Neural cell (in vitro differentiated cells): ENCODE data around the gene PLAU. TPM values are rescaled to one million over a fixed set of nuclear protein-coding genes. Genes with fewer than 3 reads are reported as not detected.
A peak's percentile ranks its signal among the peaks of the same experiment; 100 is the strongest.

Experiments used
- H2AFZ ChIP-seq: fragments of 200-600, 300-800 bp; sonication (generic), shearing (Covaris generic); 2 replicates; pipeline ENCODE4 v1.6.0; 2014; ENCODE audit warnings: low read depth, mild to moderate bottlenecking, antibody characterized with exemption, low read length, moderate library complexity
- H3F3A ChIP-seq: fragments of 200-600 bp; shearing (Covaris generic); 2 replicates; pipeline ENCODE4 v1.6.1; 2016; ENCODE audit warnings: mild to moderate bottlenecking, moderate library complexity, mixed read lengths, antibody characterized with exemption, low read length; ENCODE audit not compliant: insufficient read depth, poor library complexity, severe bottlenecking
- H3K27ac ChIP-seq: fragments of 200-600, 300-800 bp; sonication (generic), shearing (Covaris generic); 2 replicates; pipeline ENCODE4 v1.5.1; 2014; ENCODE audit warnings: mild to moderate bottlenecking, low read length, moderate library complexity
- H3K27me3 ChIP-seq: fragments of 300-800, 200-600 bp; sonication (generic), shearing (Covaris generic); 2 replicates; pipeline ENCODE4 v1.6.0; 2014; ENCODE audit warnings: mild to moderate bottlenecking, low read depth, low read length, moderate library complexity; ENCODE audit not compliant: insufficient read depth
- H3K36me3 ChIP-seq: fragments of 300-800, 200-600 bp; sonication (generic), shearing (Covaris generic); 2 replicates; pipeline ENCODE4 v1.5.1; 2014; ENCODE audit warnings: mild to moderate bottlenecking, antibody characterized with exemption, low read length, moderate library complexity; ENCODE audit not compliant: insufficient read depth
- H3K4me2 ChIP-seq: fragments of 300-800, 200-600 bp; sonication (generic), shearing (Covaris generic); 2 replicates; pipeline ENCODE4 v1.6.0; 2014; ENCODE audit warnings: mild to moderate bottlenecking, low read length
- H3K4me3 ChIP-seq: fragments of 300-800, 200-600 bp; sonication (generic), shearing (Covaris generic); 2 replicates; pipeline ENCODE4 v1.5.1; 2014; ENCODE audit warnings: mild to moderate bottlenecking, low read length, moderate library complexity
- H3K79me2 ChIP-seq: fragments of 200-600 bp; shearing (Covaris generic); replicated peaks from 2 replicates; pipeline ENCODE4 v1.6.0; 2014; ENCODE audit warnings: mild to moderate bottlenecking, low read length, moderate library complexity; ENCODE audit not compliant: insufficient read depth
- H3K9ac ChIP-seq: fragments of 300-800, 200-600 bp; sonication (generic), shearing (Covaris generic); 2 replicates; pipeline ENCODE4 v1.6.1; 2016; ENCODE audit warnings: mild to moderate bottlenecking, low read length, mixed read lengths
- H3K9me2 ChIP-seq: fragments of 200-600 bp; shearing (Covaris generic); 2 replicates; pipeline ENCODE4 v1.6.1; 2016; ENCODE audit warnings: mild to moderate bottlenecking, low read length, mixed read lengths; ENCODE audit not compliant: insufficient read depth
- H3K9me3 ChIP-seq: fragments of 200-600, 300-800 bp; sonication (generic), shearing (Covaris generic); 2 replicates; pipeline ENCODE4 v1.6.1; 2016; ENCODE audit warnings: mild to moderate bottlenecking, mixed run types, low read length, moderate library complexity, mixed read lengths
- H4K20me1 ChIP-seq: fragments of 200-600 bp; shearing (Covaris generic); 2 replicates; pipeline ENCODE4 v1.6.1; 2016; ENCODE audit warnings: mild to moderate bottlenecking, mixed run types; ENCODE audit not compliant: insufficient read depth
- CTCF ChIP-seq: fragments of 450-650 bp; IDR thresholded peaks from 2 replicates; pipeline ENCODE4 v1.5.1; 2014; ENCODE audit warnings: antibody characterized with exemption, mild to moderate bottlenecking, moderate library complexity; ENCODE audit not compliant: poor library complexity, severe bottlenecking
- EP300 ChIP-seq: fragments of 450-650 bp; conservative IDR thresholded peaks from 2 replicates; pipeline ENCODE4 v1.6.1; 2014; ENCODE audit warnings: antibody characterized with exemption, mild to moderate bottlenecking, moderate library complexity; ENCODE audit not compliant: poor library complexity, severe bottlenecking
- EZH2 ChIP-seq: fragments of 200-600, 300-800 bp; shearing (Covaris generic), sonication (generic); IDR thresholded peaks from 2 replicates; pipeline ENCODE4 v1.6.1; 2014; ENCODE audit warnings: antibody characterized with exemption, low read length, borderline replicate concordance, mild to moderate bottlenecking; ENCODE audit not compliant: insufficient read depth, poor library complexity, severe bottlenecking
- MXI1 ChIP-seq: fragments of 450-650 bp; conservative IDR thresholded peaks from 2 replicates; pipeline ENCODE4 v1.6.1; 2014; ENCODE audit warnings: antibody characterized with exemption, mild to moderate bottlenecking; ENCODE audit not compliant: poor library complexity, severe bottlenecking
- POLR2AphosphoS5 ChIP-seq: IDR thresholded peaks from 2 replicates; pipeline ENCODE4 v1.6.1; 2012
- RAD21 ChIP-seq: fragments of 450-650 bp; conservative IDR thresholded peaks from 2 replicates; pipeline ENCODE4 v1.6.1; 2014; ENCODE audit warnings: antibody characterized with exemption, mild to moderate bottlenecking, moderate library complexity
- SMC3 ChIP-seq: fragments of 450-650 bp; conservative IDR thresholded peaks from 2 replicates; pipeline ENCODE4 v1.6.1; 2014; ENCODE audit warnings: antibody characterized with exemption, mild to moderate bottlenecking, moderate library complexity; ENCODE audit not compliant: poor library complexity
- TAF1 ChIP-seq: IDR thresholded peaks from 2 replicates; pipeline ENCODE4 v1.6.1; 2012; ENCODE audit warnings: low read depth
- polyA plus RNA-seq: library from polyadenylated mRNA; depleted of rRNA; stranded (reverse); fragments of >200 nt; gene quantifications from 2 replicates; pipeline ENCODE4 v1.2.3, GENCODE V29; 2014
- TF ChIP-seq, protein P1 (sequence below): IDR thresholded peaks from 2 replicates; pipeline ENCODE4 v1.6.1; 2012; ENCODE audit warnings: borderline replicate concordance

PLAU gene
- polyA plus RNA-seq, 1 donor from 2014 or later: 1.1 TPM

- TF ChIP-seq MXI1: no peak
- no peak overlapping the region for H3K4me2 ChIP-seq
- H4K20me1 ChIP-seq: no peaks in the 10 kb centered on the region
- H3K4me3 ChIP-seq: peak overlapping the region; percentile 63
- no peaks in the 10 kb centered on the region for H3K9me3 ChIP-seq
- H3F3A ChIP-seq: no peaks in the 10 kb centered on the region
- no peaks in the 10 kb centered on the region for H3K36me3 ChIP-seq
- H3K79me2 ChIP-seq: no peaks in the 10 kb centered on the region
- H3K27ac ChIP-seq: no peak overlapping the region
- H2AFZ ChIP-seq: no peak overlapping the region
- H3K27me3 ChIP-seq: no peaks in the 10 kb centered on the region
- no peak overlapping the region for H3K9ac ChIP-seq
- H3K9me2 ChIP-seq: no peaks in the 10 kb centered on the region
Observed at GRCh38 chr10:73872190-73872710, 38.7 kb upstream of the PLAU start.

DNA sequence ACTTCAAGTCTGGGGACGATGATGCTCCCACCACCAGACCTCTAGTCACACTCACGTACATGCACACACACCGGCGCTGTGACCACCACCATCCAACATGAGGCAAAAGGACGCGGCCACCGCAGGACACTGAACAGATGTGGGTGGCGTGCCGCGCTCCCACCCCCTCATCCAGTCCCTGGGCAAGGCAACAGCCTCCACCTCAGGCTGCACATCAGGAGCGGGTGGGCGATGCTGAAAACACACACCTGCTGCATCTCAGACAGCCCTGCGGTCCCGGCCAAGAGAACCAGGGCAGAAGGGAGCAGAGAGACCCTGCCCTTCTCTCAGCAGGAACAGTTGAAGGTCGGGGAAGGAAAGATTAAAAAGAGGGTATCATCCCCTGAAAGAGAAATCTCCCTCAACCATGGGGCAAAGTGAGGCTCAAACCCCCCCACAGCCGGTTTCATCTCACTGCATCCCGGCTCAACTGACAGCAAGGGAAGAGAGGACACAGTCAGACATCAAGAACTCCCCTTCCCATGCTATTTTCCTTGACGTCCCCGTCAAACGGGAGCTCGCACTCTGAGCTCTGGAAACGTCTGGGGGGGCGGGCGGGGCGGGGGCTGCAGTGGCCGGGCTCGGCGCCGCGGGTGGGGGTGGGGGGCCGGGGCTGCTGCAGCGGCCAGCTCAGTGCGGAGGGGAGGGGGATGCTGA is 37.6 kb upstream of the PLAU start:
- peak overlapping the region; percentile 51 for H3K4me2 ChIP-seq
- no peaks in the 10 kb centered on the region for H4K20me1 ChIP-seq
- TF ChIP-seq POLR2AphosphoS5: no peak
- TF ChIP-seq MXI1: no peak
- TF ChIP-seq SMC3: no peak
- TF ChIP-seq EP300: no peak
- TF ChIP-seq CTCF: no peak
- no peak for TF ChIP-seq RAD21
- no peak for TF ChIP-seq TAF1
- TF ChIP-seq, protein P1, sequence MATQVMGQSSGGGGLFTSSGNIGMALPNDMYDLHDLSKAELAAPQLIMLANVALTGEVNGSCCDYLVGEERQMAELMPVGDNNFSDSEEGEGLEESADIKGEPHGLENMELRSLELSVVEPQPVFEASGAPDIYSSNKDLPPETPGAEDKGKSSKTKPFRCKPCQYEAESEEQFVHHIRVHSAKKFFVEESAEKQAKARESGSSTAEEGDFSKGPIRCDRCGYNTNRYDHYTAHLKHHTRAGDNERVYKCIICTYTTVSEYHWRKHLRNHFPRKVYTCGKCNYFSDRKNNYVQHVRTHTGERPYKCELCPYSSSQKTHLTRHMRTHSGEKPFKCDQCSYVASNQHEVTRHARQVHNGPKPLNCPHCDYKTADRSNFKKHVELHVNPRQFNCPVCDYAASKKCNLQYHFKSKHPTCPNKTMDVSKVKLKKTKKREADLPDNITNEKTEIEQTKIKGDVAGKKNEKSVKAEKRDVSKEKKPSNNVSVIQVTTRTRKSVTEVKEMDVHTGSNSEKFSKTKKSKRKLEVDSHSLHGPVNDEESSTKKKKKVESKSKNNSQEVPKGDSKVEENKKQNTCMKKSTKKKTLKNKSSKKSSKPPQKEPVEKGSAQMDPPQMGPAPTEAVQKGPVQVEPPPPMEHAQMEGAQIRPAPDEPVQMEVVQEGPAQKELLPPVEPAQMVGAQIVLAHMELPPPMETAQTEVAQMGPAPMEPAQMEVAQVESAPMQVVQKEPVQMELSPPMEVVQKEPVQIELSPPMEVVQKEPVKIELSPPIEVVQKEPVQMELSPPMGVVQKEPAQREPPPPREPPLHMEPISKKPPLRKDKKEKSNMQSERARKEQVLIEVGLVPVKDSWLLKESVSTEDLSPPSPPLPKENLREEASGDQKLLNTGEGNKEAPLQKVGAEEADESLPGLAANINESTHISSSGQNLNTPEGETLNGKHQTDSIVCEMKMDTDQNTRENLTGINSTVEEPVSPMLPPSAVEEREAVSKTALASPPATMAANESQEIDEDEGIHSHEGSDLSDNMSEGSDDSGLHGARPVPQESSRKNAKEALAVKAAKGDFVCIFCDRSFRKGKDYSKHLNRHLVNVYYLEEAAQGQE: no peak
- no peak for TF ChIP-seq EZH2
- H3K27me3 ChIP-seq: no peaks in the 10 kb centered on the region
- H3K27ac ChIP-seq: no peak overlapping the region
- H3K9ac ChIP-seq: peak overlapping the region; percentile 26
- no peaks in the 10 kb centered on the region for H3K9me3 ChIP-seq
- no peak overlapping the region for H2AFZ ChIP-seq
- peak overlapping the region; percentile 63 for H3K4me3 ChIP-seq
- no peaks in the 10 kb centered on the region for H3K9me2 ChIP-seq
- H3K36me3 ChIP-seq: no peaks in the 10 kb centered on the region
- no peaks in the 10 kb centered on the region for H3K79me2 ChIP-seq
- no peaks in the 10 kb centered on the region for H3F3A ChIP-seq
